Activated CD8-positive, alpha-beta T cell treated with anti-CD3 and anti-CD28 coated beads, Interleukin-2, amount 10 ng/mL, durations not matched to agents 7 days and 5 days (primary cell): Measurements from ENCODE around the gene ABCA2. TPM values are rescaled to one million over a fixed set of nuclear protein-coding genes. Genes with fewer than 3 reads are reported as not detected.

Source experiments
- ATAC-seq: fragments of 150-1000 bp; cut with Tn5 transposase; one replicate; pipeline ENCODE4 v1.10.0; 2021; ENCODE audit warnings: moderate library complexity
- CTCF ChIA-PET: fragments of 350-600 bp; sonication (Branson Sonifier 250); formaldehyde crosslinking; loops from one replicate; lab custom pipeline; 2021; ENCODE audit warnings: antibody characterized with exemption; lab: Charles Lee
- POLR2A ChIA-PET: fragments of 350-600 bp; sonication (Branson Sonifier 250); formaldehyde crosslinking; loops from one replicate; lab custom pipeline; 2021; ENCODE audit warnings: antibody characterized with exemption; lab: Charles Lee
- DNase-seq: peaks from one replicate; pipeline ENCODE4 v3.0.0-alpha.2; 2020
- H3K27ac Mint-ChIP-seq: one replicate; pipeline ENCODE4 v1.8.0; 2021; ENCODE audit warnings: mild to moderate bottlenecking, mixed read lengths
- H3K27me3 Mint-ChIP-seq: one replicate; pipeline ENCODE4 v1.8.0; 2021; ENCODE audit warnings: low read depth, mixed read lengths
- H3K36me3 Mint-ChIP-seq: one replicate; pipeline ENCODE4 v1.8.0; 2021; ENCODE audit warnings: low read depth, mixed read lengths
- H3K4me1 Mint-ChIP-seq: one replicate; pipeline ENCODE4 v1.8.0; 2021; ENCODE audit warnings: low read depth, mixed read lengths
- H3K4me3 Mint-ChIP-seq: one replicate; pipeline ENCODE4 v1.8.0; 2021; ENCODE audit warnings: mild to moderate bottlenecking, mixed read lengths
- H3K9me3 Mint-ChIP-seq: one replicate; pipeline ENCODE4 v1.8.0; 2022; ENCODE audit warnings: mixed read lengths; ENCODE audit not compliant: insufficient read depth
- total RNA-seq, 2 experiments: library from RNA; stranded (reverse); gene quantifications; one replicate each; pipeline ENCODE4 v1.2.3, GENCODE V29; 2021

ABCA2 gene
- total RNA-seq, 2 experiments from 2014 or later = 61.5 to 62.0 TPM

- H3K9me3 Mint-ChIP-seq = no peaks in the 10 kb centered on the region
- ATAC-seq (no peak), DNase-seq (no peak)
- H3K4me3 Mint-ChIP-seq = no peak overlapping the region
- H3K27ac Mint-ChIP-seq = no peak overlapping the region
- no peaks in the 10 kb centered on the region for H3K27me3 Mint-ChIP-seq
- CTCF ChIA-PET = interaction anchor here (2.3 kb wide), 1 partner anchor 57 kb away, joined by 8 read pairs; no protein-coding TSS in a partner anchor
- no peaks in the 10 kb centered on the region for H3K36me3 Mint-ChIP-seq
- POLR2A ChIA-PET = no interaction called here
- H3K4me1 Mint-ChIP-seq = peaks cover 23% of the 10 kb centered on the region
These were observed 55.7 kb downstream of the ABCA2 start for GRCh38 chr9:136972335-136972734.

- CTCF ChIA-PET = no interaction called here
- peaks cover 23% of the 10 kb centered on the region for H3K4me1 Mint-ChIP-seq
- POLR2A ChIA-PET = interaction anchor here (0.7 kb wide), 1 partner anchor 12 kb away, joined by 3 read pairs; no protein-coding TSS in a partner anchor
These were observed 56.3 kb downstream of the ABCA2 start for GRCh38 chr9:136971746-136972145.

GRCh38 chr9:136970361-136970760, 57.7 kb downstream of the ABCA2 start:
- no peaks in the 10 kb centered on the region for H3K9me3 Mint-ChIP-seq
- H3K36me3 Mint-ChIP-seq = no peaks in the 10 kb centered on the region
- ATAC-seq = no peak
- ChIA-PET CTCF (interaction anchor here (0.8 kb wide), 1 partner anchor 36 kb away, joined by 4 read pairs; no protein-coding TSS in a partner anchor), POLR2A (interaction anchor here (0.6 kb wide), 1 partner anchor 68 kb away, joined by 3 read pairs; no protein-coding TSS in a partner anchor)
- peaks cover 26% of the 10 kb centered on the region for H3K4me1 Mint-ChIP-seq
- H3K4me3 Mint-ChIP-seq = no peak overlapping the region
- no peak overlapping the region for H3K27ac Mint-ChIP-seq
- no peak for DNase-seq
- H3K27me3 Mint-ChIP-seq = no peaks in the 10 kb centered on the region

More at GRCh38 chr9:136971746-136972145, 56.3 kb downstream of the ABCA2 start:
- Mint-ChIP-seq H3K27ac (no peak overlapping the region), H3K27me3 (no peaks in the 10 kb centered on the region), H3K36me3 (no peaks in the 10 kb centered on the region), H3K9me3 (no peaks in the 10 kb centered on the region), H3K4me3 (no peak overlapping the region)
- DNase-seq = no peak
- ATAC-seq = no peak

- DNase-seq (no peak), ATAC-seq (no peak)
- POLR2A ChIA-PET = interaction anchor here (0.7 kb wide), 1 partner anchor 26 kb away, joined by 3 read pairs; no protein-coding TSS in a partner anchor
- no peak overlapping the region for H3K27ac Mint-ChIP-seq
- H3K36me3 Mint-ChIP-seq = no peaks in the 10 kb centered on the region
- CTCF ChIA-PET = no interaction called here
- no peaks in the 10 kb centered on the region for H3K27me3 Mint-ChIP-seq
- no peaks in the 10 kb centered on the region for H3K9me3 Mint-ChIP-seq
- H3K4me1 Mint-ChIP-seq = peaks cover 24% of the 10 kb centered on the region
- no peak overlapping the region for H3K4me3 Mint-ChIP-seq
These were observed 58.3 kb downstream of the ABCA2 start for GRCh38 chr9:136969774-136970173.

- H3K27me3 Mint-ChIP-seq = no peaks in the 10 kb centered on the region
- H3K36me3 Mint-ChIP-seq = no peaks in the 10 kb centered on the region
- H3K4me3 Mint-ChIP-seq = no peak overlapping the region
- no peaks in the 10 kb centered on the region for H3K9me3 Mint-ChIP-seq
- ATAC-seq (no peak), DNase-seq (no peak)
- CTCF ChIA-PET = interaction anchor here (1.4 kb wide), 1 partner anchor 66 kb away, joined by 4 read pairs; no protein-coding TSS in a partner anchor
- no peak overlapping the region for H3K27ac Mint-ChIP-seq
- H3K4me1 Mint-ChIP-seq = peaks cover 24% of the 10 kb centered on the region
- POLR2A ChIA-PET = interaction anchor here (0.7 kb wide), 1 partner anchor 25 kb away, joined by 3 read pairs; no protein-coding TSS in a partner anchor
These were observed 58.9 kb downstream of the ABCA2 start for GRCh38 chr9:136969150-136969549.

GRCh38 chr9:136968333-136969127, 59.5 kb downstream of the ABCA2 start:
- ATAC-seq (no peak), DNase-seq (no peak)
- H3K36me3 Mint-ChIP-seq = no peaks in the 10 kb centered on the region
- H3K4me3 Mint-ChIP-seq = no peak overlapping the region
- ChIA-PET CTCF (interaction anchor here (1.4 kb wide), 1 partner anchor 67 kb away, joined by 4 read pairs; no protein-coding TSS in a partner anchor), POLR2A (no interaction called here)
- peaks cover 24% of the 10 kb centered on the region for H3K4me1 Mint-ChIP-seq
- H3K27me3 Mint-ChIP-seq = no peaks in the 10 kb centered on the region
- H3K27ac Mint-ChIP-seq = no peak overlapping the region
- H3K9me3 Mint-ChIP-seq = no peaks in the 10 kb centered on the region

GRCh38 chr9:136965771-136966484, 62.1 kb downstream of the ABCA2 start:
- Mint-ChIP-seq H3K27ac (peak overlapping the region; percentile 89), H3K9me3 (no peaks in the 10 kb centered on the region), H3K4me3 (peak overlapping the region; percentile 39), H3K4me1 (peaks cover 39% of the 10 kb centered on the region), H3K27me3 (no peaks in the 10 kb centered on the region), H3K36me3 (no peaks in the 10 kb centered on the region)
- ChIA-PET CTCF (interaction anchor here (1.1 to 3.6 kb wide), 4 partner anchors 10 to 68 kb away, joined by 4 to 11 read pairs (median 8); no protein-coding TSS in a partner anchor), POLR2A (no interaction called here)
- DNase-seq (peak; percentile 72), ATAC-seq (peak; percentile 62)

- Mint-ChIP-seq H3K4me1 (peaks cover 49% of the 10 kb centered on the region), H3K27ac (peak overlapping the region; percentile 46), H3K27me3 (no peaks in the 10 kb centered on the region), H3K36me3 (no peaks in the 10 kb centered on the region), H3K9me3 (no peaks in the 10 kb centered on the region), H3K4me3 (no peak overlapping the region)
- ChIA-PET CTCF (interaction anchor here (1.0 to 3.6 kb wide), 4 partner anchors 11 to 82 kb away, joined by 3 to 11 read pairs (median 8); no protein-coding TSS in a partner anchor), POLR2A (no interaction called here)
- ATAC-seq (no peak), DNase-seq (no peak)
These were observed 63.1 kb downstream of the ABCA2 start for GRCh38 chr9:136964833-136965422.

- ChIA-PET POLR2A (no interaction called here), CTCF (interaction anchor here (1.0 to 3.6 kb wide), 3 partner anchors 11 to 83 kb away, joined by 3 to 11 read pairs (median 11); no protein-coding TSS in a partner anchor)
- no peak overlapping the region for H3K4me3 Mint-ChIP-seq
- DNase-seq (no peak), ATAC-seq (no peak)
- peaks cover 56% of the 10 kb centered on the region for H3K4me1 Mint-ChIP-seq
- H3K9me3 Mint-ChIP-seq = no peaks in the 10 kb centered on the region
- H3K36me3 Mint-ChIP-seq = no peaks in the 10 kb centered on the region
- no peak overlapping the region for H3K27ac Mint-ChIP-seq
- no peaks in the 10 kb centered on the region for H3K27me3 Mint-ChIP-seq
These were observed 63.8 kb downstream of the ABCA2 start for GRCh38 chr9:136964171-136964689.

- Mint-ChIP-seq H3K4me3 (no peak overlapping the region), H3K36me3 (no peaks in the 10 kb centered on the region), H3K27ac (no peak overlapping the region), H3K9me3 (no peaks in the 10 kb centered on the region), H3K4me1 (peaks cover 57% of the 10 kb centered on the region), H3K27me3 (no peaks in the 10 kb centered on the region)
- CTCF ChIA-PET = interaction anchor here (3.6 kb wide), 1 partner anchor 12 kb away, joined by 11 read pairs; no protein-coding TSS in a partner anchor
- ATAC-seq (no peak), DNase-seq (no peak)
- POLR2A ChIA-PET = no interaction called here
These were observed 64.3 kb downstream of the ABCA2 start for GRCh38 chr9:136963751-136964150.

- no peak overlapping the region for H3K4me3 Mint-ChIP-seq
- no peak for ATAC-seq
- ChIA-PET POLR2A (no interaction called here), CTCF (no interaction called here)
- no peak for DNase-seq
- no peaks in the 10 kb centered on the region for H3K9me3 Mint-ChIP-seq
- H3K36me3 Mint-ChIP-seq = no peaks in the 10 kb centered on the region
- peaks cover 57% of the 10 kb centered on the region for H3K4me1 Mint-ChIP-seq
- H3K27ac Mint-ChIP-seq = peak overlapping the region; percentile 64
- H3K27me3 Mint-ChIP-seq = no peaks in the 10 kb centered on the region
These were observed 64.7 kb downstream of the ABCA2 start for GRCh38 chr9:136963341-136963740.
